ENCODE measurements around the gene RAD9A.
A peak's percentile ranks its signal among the peaks of the same experiment; 100 is the strongest.

RAD9A gene

DNA sequence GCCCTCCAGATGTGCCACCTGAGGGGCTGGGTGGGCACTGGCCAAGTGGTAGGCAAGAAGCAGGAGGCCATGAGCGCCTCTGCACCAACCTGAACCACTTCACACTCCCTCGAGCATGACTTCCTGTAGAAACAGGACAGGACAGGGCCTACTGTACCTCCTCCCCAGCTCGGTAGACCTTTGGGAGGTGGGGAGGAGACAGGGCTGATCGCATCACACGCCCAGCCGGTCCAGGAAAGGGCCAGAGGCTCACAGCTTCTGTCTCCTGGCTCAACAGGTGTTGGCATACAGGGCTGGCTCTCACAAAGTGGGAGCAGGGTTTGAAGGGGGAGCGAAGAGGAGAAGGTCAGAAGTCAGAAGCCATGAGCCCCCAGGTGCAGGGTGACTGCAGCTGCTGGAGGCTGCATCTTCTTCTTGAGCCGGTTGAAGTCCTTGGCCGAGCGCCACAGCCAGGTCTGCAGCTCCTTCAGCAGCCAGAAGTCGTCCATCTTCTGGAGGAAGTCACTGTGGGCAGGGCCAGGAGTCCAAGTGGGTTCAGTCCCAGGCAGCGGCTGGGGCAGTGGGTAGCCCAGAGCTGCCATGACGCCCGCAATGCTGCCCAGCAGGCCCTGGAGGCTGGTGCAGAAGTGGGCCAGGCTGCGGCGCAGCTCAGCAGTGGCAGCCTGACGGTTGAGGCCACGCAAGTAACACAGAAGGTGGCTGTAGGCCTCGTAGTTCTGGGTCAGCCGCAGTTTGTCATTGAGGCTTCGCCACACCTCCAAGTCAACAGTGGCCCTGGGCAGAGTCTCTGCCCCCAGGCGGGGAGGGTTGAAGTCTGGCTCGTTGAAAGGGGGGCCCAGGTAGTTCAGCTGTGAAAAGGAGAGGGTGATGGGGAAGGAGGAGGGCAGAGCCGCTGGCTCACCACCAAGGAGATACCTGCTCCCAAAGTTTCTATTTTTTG, 26.7 kb upstream of the RAD9A start:
- peaks cover 18% of the 10 kb centered on the region for H3K27me3 ChIP-seq (ENCODE audit: control insufficient read depth, insufficient read depth, low read length)
- H3K9ac ChIP-seq (ENCODE audit: low read depth, low read length) = no peak overlapping the region
- no peaks in the 10 kb centered on the region for H3K9me3 ChIP-seq (ENCODE audit: control insufficient read depth, insufficient read depth, low read length)
- peaks cover 6% of the 10 kb centered on the region for H3K4me1 ChIP-seq (ENCODE audit: control insufficient read depth, insufficient read depth, low read length)
- H3K36me3 ChIP-seq (ENCODE audit: control insufficient read depth, insufficient read depth, low read length) = no peaks in the 10 kb centered on the region
- H3K27ac ChIP-seq (ENCODE audit: low read depth, low read length) = no peak overlapping the region
- H3K4me3 ChIP-seq (ENCODE audit: low read depth, low read length) = no peak overlapping the region

GRCh38 chr11:67365736-67366444, 25.9 kb upstream of the RAD9A start:
- Histone ChIP-seq H3K4me1 (ENCODE audit: control insufficient read depth, insufficient read depth, low read length) (peaks cover 12% of the 10 kb centered on the region), H3K27ac (ENCODE audit: low read depth, low read length) (no peak overlapping the region), H3K4me3 (ENCODE audit: low read depth, low read length) (no peak overlapping the region), H3K9ac (ENCODE audit: low read depth, low read length) (no peak overlapping the region), H3K27me3 (ENCODE audit: control insufficient read depth, insufficient read depth, low read length) (peaks cover 20% of the 10 kb centered on the region), H3K9me3 (ENCODE audit: control insufficient read depth, insufficient read depth, low read length) (no peaks in the 10 kb centered on the region), H3K36me3 (ENCODE audit: control insufficient read depth, insufficient read depth, low read length) (no peaks in the 10 kb centered on the region)

DNA sequence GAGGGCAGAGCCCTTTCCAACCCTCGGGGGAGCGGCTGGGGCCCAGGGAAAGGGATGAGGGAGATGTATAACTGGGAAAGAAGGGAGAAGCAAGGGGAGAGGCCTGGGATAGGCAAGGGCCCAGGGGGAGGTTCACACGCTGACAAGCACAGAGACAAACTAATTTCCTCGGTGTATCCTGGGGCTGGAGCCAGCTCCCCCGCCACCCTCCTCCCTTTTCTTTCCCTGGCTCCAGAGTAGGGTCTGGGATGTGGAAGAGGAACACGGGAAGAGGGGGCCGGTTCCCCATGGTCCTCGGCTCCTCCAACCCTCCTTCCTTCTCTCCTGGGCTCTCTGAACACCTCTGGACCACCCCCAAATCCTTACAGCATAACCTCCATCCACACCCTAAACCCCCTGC, 25.2 kb upstream of the RAD9A start:
- H3K4me3 ChIP-seq (ENCODE audit: low read depth, low read length) = no peak overlapping the region
- no peak overlapping the region for H3K27ac ChIP-seq (ENCODE audit: low read depth, low read length)
- H3K27me3 ChIP-seq (ENCODE audit: control insufficient read depth, insufficient read depth, low read length) = peaks cover 26% of the 10 kb centered on the region
- H3K9me3 ChIP-seq (ENCODE audit: control insufficient read depth, insufficient read depth, low read length) = no peaks in the 10 kb centered on the region
- peaks cover 18% of the 10 kb centered on the region for H3K4me1 ChIP-seq (ENCODE audit: control insufficient read depth, insufficient read depth, low read length)
- no peak overlapping the region for H3K9ac ChIP-seq (ENCODE audit: low read depth, low read length)
- H3K36me3 ChIP-seq (ENCODE audit: control insufficient read depth, insufficient read depth, low read length) = no peaks in the 10 kb centered on the region

DNA sequence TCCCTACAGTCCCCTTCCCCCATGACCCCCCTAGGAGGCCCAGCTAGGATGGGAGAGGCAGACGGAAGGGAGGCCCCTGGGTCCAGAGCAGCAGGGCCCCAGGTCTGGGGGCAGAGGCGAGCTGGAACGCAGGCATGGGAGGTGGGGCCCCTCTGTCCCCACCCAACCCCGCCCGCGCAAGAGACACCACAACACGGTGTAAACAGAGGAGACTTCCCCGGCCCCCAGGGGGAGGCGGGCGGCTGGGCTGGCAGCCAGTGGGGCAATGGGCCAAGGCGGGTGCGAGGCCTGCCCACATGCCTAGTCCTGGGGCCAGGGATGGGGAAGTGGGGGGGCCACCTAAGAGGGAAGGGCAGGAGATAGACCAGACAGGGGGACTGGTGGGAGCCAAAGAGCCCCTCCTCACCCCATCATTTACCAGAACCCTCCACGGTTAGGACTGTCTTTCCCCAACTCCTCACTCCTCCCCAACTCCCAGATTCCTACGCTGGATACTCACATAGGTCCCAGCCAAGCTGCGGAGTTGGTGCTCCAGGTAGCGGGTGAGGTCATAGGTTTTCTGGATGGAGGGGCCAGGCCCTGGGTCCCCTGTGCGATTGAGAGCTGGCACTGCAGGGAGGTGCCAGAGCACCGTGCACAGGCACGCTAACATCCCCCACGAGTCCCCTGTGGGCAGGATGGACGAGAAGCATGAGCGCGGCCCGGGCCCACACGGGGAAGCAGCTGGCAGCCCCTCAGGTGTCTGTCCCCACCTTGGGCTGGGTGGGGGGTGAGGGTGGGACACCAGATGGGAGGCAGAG, 24.6 kb upstream of the RAD9A start:
- no peak overlapping the region for H3K27ac ChIP-seq (ENCODE audit: low read depth, low read length)
- H3K9ac ChIP-seq (ENCODE audit: low read depth, low read length) = no peak overlapping the region
- peaks cover 32% of the 10 kb centered on the region for H3K27me3 ChIP-seq (ENCODE audit: control insufficient read depth, insufficient read depth, low read length)
- H3K4me1 ChIP-seq (ENCODE audit: control insufficient read depth, insufficient read depth, low read length) = peaks cover 24% of the 10 kb centered on the region
- H3K9me3 ChIP-seq (ENCODE audit: control insufficient read depth, insufficient read depth, low read length) = no peaks in the 10 kb centered on the region
- no peaks in the 10 kb centered on the region for H3K36me3 ChIP-seq (ENCODE audit: control insufficient read depth, insufficient read depth, low read length)
- no peak overlapping the region for H3K4me3 ChIP-seq (ENCODE audit: low read depth, low read length)

DNA sequence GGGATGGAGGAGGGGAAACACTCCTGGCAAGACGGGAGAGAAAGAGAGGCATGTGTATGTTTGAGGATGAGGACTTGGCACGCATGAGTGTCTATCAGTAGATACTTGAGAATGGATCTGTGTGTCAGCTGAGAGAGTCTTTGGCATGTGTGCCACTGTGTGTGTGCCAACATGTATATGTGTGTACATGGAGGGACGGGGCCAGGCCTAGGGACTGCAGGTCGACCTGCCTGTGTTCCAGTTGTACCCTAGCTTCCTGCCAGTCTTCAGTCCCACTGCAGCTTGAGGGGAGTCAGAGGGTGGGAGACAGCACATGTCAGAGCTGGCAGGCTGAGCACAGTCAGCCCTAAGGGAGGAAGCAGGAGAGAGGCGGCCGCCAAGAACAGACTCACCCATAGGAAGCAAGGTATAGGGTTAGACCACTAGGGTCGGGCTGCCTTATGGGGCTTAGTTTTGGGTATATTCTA, 24.0 kb upstream of the RAD9A start:
- Histone ChIP-seq H3K27me3 (ENCODE audit: control insufficient read depth, insufficient read depth, low read length) (peaks cover 34% of the 10 kb centered on the region), H3K4me3 (ENCODE audit: low read depth, low read length) (no peak overlapping the region), H3K4me1 (ENCODE audit: control insufficient read depth, insufficient read depth, low read length) (peaks cover 25% of the 10 kb centered on the region), H3K9me3 (ENCODE audit: control insufficient read depth, insufficient read depth, low read length) (no peaks in the 10 kb centered on the region), H3K36me3 (ENCODE audit: control insufficient read depth, insufficient read depth, low read length) (no peaks in the 10 kb centered on the region), H3K27ac (ENCODE audit: low read depth, low read length) (no peak overlapping the region), H3K9ac (ENCODE audit: low read depth, low read length) (no peak overlapping the region)

- H3K36me3 ChIP-seq (ENCODE audit: control insufficient read depth, insufficient read depth, low read length) = no peaks in the 10 kb centered on the region
- H3K27me3 ChIP-seq (ENCODE audit: control insufficient read depth, insufficient read depth, low read length) = peaks cover 34% of the 10 kb centered on the region
- H3K4me1 ChIP-seq (ENCODE audit: control insufficient read depth, insufficient read depth, low read length) = peaks cover 25% of the 10 kb centered on the region
- no peak overlapping the region for H3K9ac ChIP-seq (ENCODE audit: low read depth, low read length)
- H3K9me3 ChIP-seq (ENCODE audit: control insufficient read depth, insufficient read depth, low read length) = no peaks in the 10 kb centered on the region
- H3K27ac ChIP-seq (ENCODE audit: low read depth, low read length) = no peak overlapping the region
- no peak overlapping the region for H3K4me3 ChIP-seq (ENCODE audit: low read depth, low read length)
These were observed 23.2 kb upstream of the RAD9A start for GRCh38 chr11:67368621-67369020.

GRCh38 chr11:67369275-67369674, 22.5 kb upstream of the RAD9A start:
- H3K27me3 ChIP-seq (ENCODE audit: control insufficient read depth, insufficient read depth, low read length) = peaks cover 36% of the 10 kb centered on the region
- H3K9me3 ChIP-seq (ENCODE audit: control insufficient read depth, insufficient read depth, low read length) = no peaks in the 10 kb centered on the region
- no peaks in the 10 kb centered on the region for H3K36me3 ChIP-seq (ENCODE audit: control insufficient read depth, insufficient read depth, low read length)
- H3K4me1 ChIP-seq (ENCODE audit: control insufficient read depth, insufficient read depth, low read length) = peaks cover 26% of the 10 kb centered on the region
- H3K27ac ChIP-seq (ENCODE audit: low read depth, low read length) = no peak overlapping the region
- no peak overlapping the region for H3K9ac ChIP-seq (ENCODE audit: low read depth, low read length)
- no peak overlapping the region for H3K4me3 ChIP-seq (ENCODE audit: low read depth, low read length)

GRCh38 chr11:67369801-67370284, 21.9 kb upstream of the RAD9A start:
- H3K36me3 ChIP-seq (ENCODE audit: control insufficient read depth, insufficient read depth, low read length) = no peaks in the 10 kb centered on the region
- no peak overlapping the region for H3K27ac ChIP-seq (ENCODE audit: low read depth, low read length)
- peaks cover 42% of the 10 kb centered on the region for H3K27me3 ChIP-seq (ENCODE audit: control insufficient read depth, insufficient read depth, low read length)
- peaks cover 32% of the 10 kb centered on the region for H3K4me1 ChIP-seq (ENCODE audit: control insufficient read depth, insufficient read depth, low read length)
- H3K4me3 ChIP-seq (ENCODE audit: low read depth, low read length) = no peak overlapping the region
- H3K9me3 ChIP-seq (ENCODE audit: control insufficient read depth, insufficient read depth, low read length) = no peaks in the 10 kb centered on the region
- H3K9ac ChIP-seq (ENCODE audit: low read depth, low read length) = no peak overlapping the region

DNA sequence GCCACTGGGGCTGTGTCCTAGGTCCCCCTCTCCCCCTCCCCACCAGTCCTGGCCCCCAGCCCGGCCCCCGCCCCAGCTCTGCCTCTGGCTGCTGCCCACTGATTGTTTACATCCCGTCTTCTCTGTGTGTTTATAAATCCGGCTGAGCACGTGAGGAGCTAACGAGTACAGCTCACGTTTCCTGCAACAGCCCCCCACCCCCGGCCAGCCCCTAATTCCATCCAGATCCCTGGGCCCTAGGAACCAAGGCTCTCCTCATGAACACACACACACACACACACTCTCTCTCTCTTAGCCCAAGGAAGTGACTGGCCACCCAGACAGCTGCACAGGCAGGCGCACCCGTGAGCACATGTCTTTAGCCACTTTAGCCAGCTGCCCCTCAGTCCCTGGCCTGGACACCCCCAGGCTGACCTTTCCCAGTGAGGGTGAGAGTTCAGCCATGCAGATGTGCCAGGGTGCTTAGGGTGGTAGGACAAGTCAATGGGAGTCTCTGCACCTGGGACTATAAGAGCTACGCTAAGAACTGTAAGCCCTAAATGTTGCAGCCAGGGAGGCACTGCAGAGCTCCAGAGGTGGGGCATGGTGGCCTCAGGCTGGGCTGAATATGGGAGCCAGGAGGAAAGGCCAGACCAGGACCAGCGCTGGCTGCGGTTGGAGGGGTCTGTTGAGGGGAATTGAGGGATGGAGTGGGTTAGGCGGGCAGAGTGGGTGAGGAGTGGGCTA, 21.3 kb upstream of the RAD9A start:
- H3K36me3 ChIP-seq (ENCODE audit: control insufficient read depth, insufficient read depth, low read length) = no peaks in the 10 kb centered on the region
- no peaks in the 10 kb centered on the region for H3K9me3 ChIP-seq (ENCODE audit: control insufficient read depth, insufficient read depth, low read length)
- no peak overlapping the region for H3K4me3 ChIP-seq (ENCODE audit: low read depth, low read length)
- H3K27me3 ChIP-seq (ENCODE audit: control insufficient read depth, insufficient read depth, low read length) = peaks cover 47% of the 10 kb centered on the region
- H3K9ac ChIP-seq (ENCODE audit: low read depth, low read length) = no peak overlapping the region
- H3K27ac ChIP-seq (ENCODE audit: low read depth, low read length) = no peak overlapping the region
- peaks cover 32% of the 10 kb centered on the region for H3K4me1 ChIP-seq (ENCODE audit: control insufficient read depth, insufficient read depth, low read length)

DNA sequence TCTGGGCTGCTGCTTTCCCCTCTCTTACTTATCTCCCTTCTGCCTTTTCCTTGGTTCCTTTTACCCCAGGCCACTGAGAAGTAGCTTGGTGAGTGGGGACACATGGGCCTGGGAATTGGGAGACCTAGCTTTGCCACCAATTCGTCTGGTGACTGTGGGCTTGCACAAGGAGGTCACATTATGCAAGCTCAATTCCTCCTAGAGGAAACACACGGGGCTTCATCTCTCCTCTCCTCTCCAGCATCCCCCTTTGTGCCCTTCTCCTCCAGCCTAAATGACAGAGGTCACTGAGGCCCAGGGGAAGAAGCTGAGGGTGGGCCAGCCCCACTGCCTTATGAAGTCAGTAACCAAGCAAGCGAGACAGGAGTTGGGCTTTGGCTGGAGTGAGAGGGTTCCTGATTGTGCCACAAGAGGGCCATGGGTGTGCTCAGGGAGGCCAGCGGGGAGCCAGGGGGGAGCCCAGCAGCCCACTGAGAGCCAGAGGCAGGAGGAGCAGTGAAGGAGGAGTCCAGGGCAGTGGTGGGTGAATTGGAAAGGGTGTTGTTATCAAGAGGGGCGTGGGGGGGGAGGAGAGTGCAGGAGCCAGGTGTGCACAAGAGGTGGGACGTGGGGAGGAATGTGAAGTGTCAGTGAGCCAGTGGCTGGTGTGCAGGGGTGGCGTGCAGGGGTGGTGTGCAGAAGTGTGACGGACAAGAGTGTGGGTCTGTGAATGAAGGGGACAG, 20.4 kb upstream of the RAD9A start:
- no peak overlapping the region for H3K9ac ChIP-seq (ENCODE audit: low read depth, low read length)

More for the DNA sequence above, 20.4 kb upstream of the RAD9A start:
- peaks cover 55% of the 10 kb centered on the region for H3K27me3 ChIP-seq (ENCODE audit: control insufficient read depth, insufficient read depth, low read length)
- H3K4me1 ChIP-seq (ENCODE audit: control insufficient read depth, insufficient read depth, low read length) = peaks cover 37% of the 10 kb centered on the region
- H3K4me3 ChIP-seq (ENCODE audit: low read depth, low read length) = peak overlapping the region; percentile 57
- no peaks in the 10 kb centered on the region for H3K9me3 ChIP-seq (ENCODE audit: control insufficient read depth, insufficient read depth, low read length)
- no peak overlapping the region for H3K27ac ChIP-seq (ENCODE audit: low read depth, low read length)
- no peaks in the 10 kb centered on the region for H3K36me3 ChIP-seq (ENCODE audit: control insufficient read depth, insufficient read depth, low read length)

Data from HUES48 (cell line).